ENCODE measurements around the gene WDR64.

Gene WDR64

GRCh38 chr1:241624935-241625334 is 27.1 kb upstream of the WDR64 start:
- Histone ChIP-seq H3K4me3 (ENCODE audit: low read depth, low read length) (no peak overlapping the region), H3K27ac (no peak overlapping the region), H3K36me3 (replicated peaks) (no peaks in the 10 kb centered on the region), H3K27me3 (replicated peaks) (no peaks in the 10 kb centered on the region)
- in situ Hi-C loops (cut with HindIII; ENCODE audit: low pct_ligation_motif_present, low sequenced_read_pairs), result no loop called here
- no peak for TF ChIP-seq CTCF (IDR thresholded peaks at IDR 0.05; ENCODE audit: low read depth, low read length, missing control alignments)
- no peak for DNase-seq

- TF ChIP-seq CTCF (IDR thresholded peaks at IDR 0.05; ENCODE audit: low read depth, low read length, missing control alignments), result peak; percentile 68
- peak; percentile 82 for DNase-seq
- Histone ChIP-seq H3K27ac (no peak overlapping the region), H3K4me3 (ENCODE audit: low read depth, low read length) (no peak overlapping the region), H3K36me3 (replicated peaks) (no peaks in the 10 kb centered on the region), H3K27me3 (replicated peaks) (no peaks in the 10 kb centered on the region)
- in situ Hi-C loops (cut with HindIII; ENCODE audit: low pct_ligation_motif_present, low sequenced_read_pairs), result no loop called here
Observed at GRCh38 chr1:241627453-241628259, 24.4 kb upstream of the WDR64 start.

- Histone ChIP-seq H3K27ac (no peak overlapping the region), H3K27me3 (replicated peaks) (no peaks in the 10 kb centered on the region), H3K4me3 (ENCODE audit: low read depth, low read length) (no peak overlapping the region), H3K36me3 (replicated peaks) (peaks cover 4% of the 10 kb centered on the region)
- in situ Hi-C loops (cut with HindIII; ENCODE audit: low pct_ligation_motif_present, low sequenced_read_pairs), result no loop called here
- DNase-seq, result no peak
- TF ChIP-seq CTCF (IDR thresholded peaks at IDR 0.05; ENCODE audit: low read depth, low read length, missing control alignments), result no peak
Observed at GRCh38 chr1:241630005-241630404, 22.1 kb upstream of the WDR64 start.

DNA sequence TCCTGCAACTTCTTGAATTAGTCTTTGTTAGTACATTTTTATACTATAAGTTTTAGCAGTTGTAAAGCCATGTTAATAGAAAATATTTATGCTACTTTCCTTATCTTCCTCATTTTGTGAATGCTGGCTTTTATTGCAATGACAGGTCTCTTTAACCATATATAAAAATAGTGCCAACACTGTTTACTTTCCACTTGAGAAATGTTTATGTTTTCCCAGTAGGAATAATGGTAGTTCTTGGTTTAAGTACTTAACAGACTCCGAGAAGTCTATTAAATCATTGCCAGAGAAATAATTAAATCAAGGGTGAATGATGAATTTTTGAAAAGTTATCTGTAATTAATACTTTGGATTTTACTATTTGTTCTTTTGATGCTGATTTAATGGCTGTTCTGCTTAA is 21.6 kb upstream of the WDR64 start:
- in situ Hi-C loops (cut with HindIII; ENCODE audit: low pct_ligation_motif_present, low sequenced_read_pairs), result no loop called here
- no peak for TF ChIP-seq CTCF (IDR thresholded peaks at IDR 0.05; ENCODE audit: low read depth, low read length, missing control alignments)
- Histone ChIP-seq H3K4me3 (ENCODE audit: low read depth, low read length) (no peak overlapping the region), H3K27ac (no peak overlapping the region), H3K36me3 (replicated peaks) (peaks cover 9% of the 10 kb centered on the region), H3K27me3 (replicated peaks) (no peaks in the 10 kb centered on the region)
- DNase-seq, result no peak

DNA sequence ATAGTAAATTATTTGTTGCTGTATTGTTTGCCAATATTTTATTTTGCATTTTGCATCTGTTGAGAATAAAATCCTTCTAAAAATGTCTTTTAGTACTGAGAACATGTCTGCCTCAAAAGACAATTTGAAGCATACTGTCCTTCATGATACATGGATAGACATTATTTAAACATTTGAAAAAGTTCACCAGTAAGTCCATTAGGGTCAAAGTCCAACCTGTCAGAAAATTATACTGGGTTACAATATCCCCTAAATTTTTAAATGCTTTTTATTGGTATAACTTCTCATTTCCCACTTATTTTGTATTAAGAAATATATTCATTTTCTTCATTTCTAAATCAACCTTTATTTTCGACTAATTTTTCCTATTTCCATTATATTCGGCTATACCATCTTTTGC is 21.2 kb upstream of the WDR64 start:
- Histone ChIP-seq H3K27ac (no peak overlapping the region), H3K27me3 (replicated peaks) (no peaks in the 10 kb centered on the region), H3K36me3 (replicated peaks) (peaks cover 10% of the 10 kb centered on the region), H3K4me3 (ENCODE audit: low read depth, low read length) (no peak overlapping the region)
- in situ Hi-C loops (cut with HindIII; ENCODE audit: low pct_ligation_motif_present, low sequenced_read_pairs), result no loop called here
- no peak for TF ChIP-seq CTCF (IDR thresholded peaks at IDR 0.05; ENCODE audit: low read depth, low read length, missing control alignments)
- DNase-seq, result no peak

- no peak for TF ChIP-seq CTCF (IDR thresholded peaks at IDR 0.05; ENCODE audit: low read depth, low read length, missing control alignments)
- Histone ChIP-seq H3K36me3 (replicated peaks) (peaks cover 10% of the 10 kb centered on the region), H3K27me3 (replicated peaks) (no peaks in the 10 kb centered on the region), H3K27ac (no peak overlapping the region), H3K4me3 (ENCODE audit: low read depth, low read length) (no peak overlapping the region)
- no peak for DNase-seq
- in situ Hi-C loops (cut with HindIII; ENCODE audit: low pct_ligation_motif_present, low sequenced_read_pairs), result no loop called here
Observed at GRCh38 chr1:241631674-241632073, 20.4 kb upstream of the WDR64 start.

All from brain microvascular endothelial cell (primary cell).